IPS-NIHi11 (cell line): ENCODE data around the gene ZNF280C.
"Not testable (repeated sequence)": the region's sequence is repeated elsewhere in the genome, so short reads cannot be mapped to it uniquely, and the experiment has no call there.

Source experiments
- DNase-seq: peaks from one replicate; pipeline ENCODE4 v3.0.0; 2012; ENCODE audit warnings: mixed read lengths, low spot score

ZNF280C gene, protein sequence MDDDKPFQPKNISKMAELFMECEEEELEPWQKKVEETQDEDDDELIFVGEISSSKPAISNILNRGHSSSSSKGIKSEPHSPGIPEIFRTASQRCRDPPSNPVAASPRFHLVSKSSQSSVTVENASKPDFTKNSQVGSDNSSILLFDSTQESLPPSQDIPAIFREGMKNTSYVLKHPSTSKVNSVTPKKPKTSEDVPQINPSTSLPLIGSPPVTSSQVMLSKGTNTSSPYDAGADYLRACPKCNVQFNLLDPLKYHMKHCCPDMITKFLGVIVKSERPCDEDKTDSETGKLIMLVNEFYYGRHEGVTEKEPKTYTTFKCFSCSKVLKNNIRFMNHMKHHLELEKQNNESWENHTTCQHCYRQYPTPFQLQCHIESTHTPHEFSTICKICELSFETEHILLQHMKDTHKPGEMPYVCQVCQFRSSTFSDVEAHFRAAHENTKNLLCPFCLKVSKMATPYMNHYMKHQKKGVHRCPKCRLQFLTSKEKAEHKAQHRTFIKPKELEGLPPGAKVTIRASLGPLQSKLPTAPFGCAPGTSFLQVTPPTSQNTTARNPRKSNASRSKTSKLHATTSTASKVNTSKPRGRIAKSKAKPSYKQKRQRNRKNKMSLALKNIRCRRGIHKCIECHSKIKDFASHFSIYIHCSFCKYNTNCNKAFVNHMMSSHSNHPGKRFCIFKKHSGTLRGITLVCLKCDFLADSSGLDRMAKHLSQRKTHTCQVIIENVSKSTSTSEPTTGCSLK

DNA sequence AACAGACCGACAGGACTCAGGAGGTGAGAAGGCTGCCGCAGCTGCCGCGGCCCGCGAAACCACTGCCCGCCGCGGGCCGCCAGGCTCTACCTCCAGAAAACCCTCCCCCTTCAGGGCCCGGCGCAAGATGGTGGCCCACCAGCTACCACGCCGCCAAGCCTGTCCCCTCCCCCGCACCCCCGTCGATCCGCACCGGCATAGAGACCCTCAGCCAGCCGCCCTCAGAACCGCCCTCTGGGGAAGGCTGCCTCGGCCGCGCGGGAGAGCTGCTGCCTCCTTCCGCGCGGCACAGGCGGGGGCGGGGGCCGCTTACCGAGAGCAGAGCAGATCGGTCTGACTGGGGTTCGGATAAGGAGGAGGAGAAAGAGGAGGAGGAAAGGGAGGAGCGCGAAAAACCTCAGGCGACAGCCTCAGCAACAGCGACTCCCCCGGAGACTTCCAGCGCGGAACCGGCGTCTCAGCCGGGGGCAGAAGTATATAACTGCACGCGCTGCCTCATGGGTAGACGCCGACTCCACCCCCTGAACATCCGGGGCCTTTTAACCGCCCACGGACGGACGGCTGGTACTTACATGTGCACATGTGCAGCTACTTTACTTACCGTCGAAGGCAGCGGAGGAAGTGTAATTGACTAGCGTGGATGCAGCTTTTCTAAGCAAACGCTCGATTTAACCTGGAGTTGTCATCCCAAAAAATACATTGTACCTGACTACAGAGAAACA, at the start of gene ZNF280C:
TSS of gene ZNF280C (minus strand) at position 451 of the 722 bp plus-strand sequence. CDS start 8,450 bp downstream, outside the sequence.
- peak; percentile 84 for DNase-seq

DNA sequence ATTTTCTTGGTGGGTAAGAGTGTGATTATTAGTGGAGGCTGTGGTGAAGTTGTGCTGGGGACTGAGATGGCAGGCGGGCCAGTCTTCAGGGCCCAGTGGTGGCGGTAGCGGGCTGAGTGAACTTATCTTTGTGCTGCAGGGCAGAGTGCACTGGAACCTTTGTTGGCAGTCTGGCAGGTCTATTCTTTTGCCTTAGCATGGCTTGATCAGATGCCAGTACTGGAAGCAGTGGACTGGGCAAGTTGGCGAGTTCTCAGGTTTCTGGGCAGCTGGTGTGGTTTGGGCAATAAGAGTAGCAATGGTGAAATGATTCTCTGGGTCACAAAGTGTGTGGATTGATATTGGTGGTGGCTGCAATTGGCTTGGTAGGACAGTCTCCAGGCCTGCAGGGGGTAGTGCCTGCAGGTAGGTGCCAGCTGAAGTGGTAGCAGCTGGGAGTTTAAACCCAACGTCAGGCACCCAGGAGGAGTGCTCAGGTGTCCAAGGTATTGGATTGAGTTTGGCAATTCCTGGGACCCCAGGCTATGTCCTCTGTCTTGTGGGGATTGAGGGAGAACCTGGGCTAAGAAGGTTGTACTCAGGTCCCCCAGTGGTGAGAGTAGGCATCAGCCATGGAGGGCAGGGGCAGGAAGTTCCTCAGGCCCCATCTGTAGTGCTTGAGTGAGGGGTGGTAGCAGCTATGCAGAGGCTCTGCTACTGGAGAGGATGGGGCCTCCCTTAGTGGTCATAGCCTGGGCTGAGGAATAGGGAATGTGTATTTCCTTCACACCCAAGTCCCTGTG, 36.1 kb upstream of the ZNF280C start:
- peak; percentile 8 for DNase-seq

DNA sequence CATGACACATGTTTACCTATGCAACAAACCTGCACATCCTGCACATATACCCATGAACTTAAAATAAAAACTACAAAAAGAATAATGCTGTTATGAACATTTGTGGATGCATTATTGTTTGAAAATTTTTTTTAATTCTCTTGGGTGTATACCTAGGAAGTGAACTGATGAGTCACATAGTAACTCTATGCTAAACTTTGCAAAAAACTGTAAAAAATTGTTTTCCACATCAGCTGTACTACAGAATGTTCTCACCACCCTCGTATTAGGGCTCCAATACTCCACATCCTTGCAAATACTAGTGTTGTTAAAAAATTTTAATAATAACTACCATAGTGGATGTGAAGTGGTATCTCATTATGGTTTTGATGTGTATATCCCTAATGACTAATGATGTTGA, 33.3 kb upstream of the ZNF280C start:
- no peak for DNase-seq

DNA sequence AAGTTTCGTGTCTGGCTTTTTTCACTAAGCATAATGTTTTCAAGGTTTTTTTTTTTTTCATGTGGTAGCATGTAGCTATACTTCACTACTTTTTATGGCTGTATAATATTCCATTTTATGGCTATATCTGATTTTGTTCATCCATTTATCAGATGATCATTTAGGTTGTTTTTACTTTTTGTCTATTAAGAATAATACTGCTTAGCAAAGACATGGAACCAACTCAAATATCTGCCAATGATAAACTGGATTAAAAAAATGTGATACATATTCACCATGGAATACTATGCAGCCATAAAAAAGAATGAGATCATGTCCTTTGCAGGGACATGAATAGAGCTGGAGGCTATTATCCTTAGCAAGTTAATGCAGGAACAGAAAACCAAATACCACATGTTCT, 32.7 kb upstream of the ZNF280C start:
- no peak for DNase-seq

DNA sequence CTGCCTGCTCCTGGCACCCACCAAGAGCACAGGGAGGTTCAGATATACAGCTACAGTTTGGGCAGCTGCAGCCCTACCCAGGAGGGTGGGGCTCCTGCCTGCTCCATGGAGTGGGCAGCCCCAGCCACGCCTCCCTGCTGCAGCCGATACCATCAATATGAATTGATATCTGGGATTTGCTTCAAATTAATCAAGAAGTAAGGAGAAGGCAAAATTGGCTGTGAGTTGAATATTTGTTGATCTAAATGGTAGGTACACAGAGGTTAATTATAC, 31.2 kb upstream of the ZNF280C start:
- no peak for DNase-seq

DNA sequence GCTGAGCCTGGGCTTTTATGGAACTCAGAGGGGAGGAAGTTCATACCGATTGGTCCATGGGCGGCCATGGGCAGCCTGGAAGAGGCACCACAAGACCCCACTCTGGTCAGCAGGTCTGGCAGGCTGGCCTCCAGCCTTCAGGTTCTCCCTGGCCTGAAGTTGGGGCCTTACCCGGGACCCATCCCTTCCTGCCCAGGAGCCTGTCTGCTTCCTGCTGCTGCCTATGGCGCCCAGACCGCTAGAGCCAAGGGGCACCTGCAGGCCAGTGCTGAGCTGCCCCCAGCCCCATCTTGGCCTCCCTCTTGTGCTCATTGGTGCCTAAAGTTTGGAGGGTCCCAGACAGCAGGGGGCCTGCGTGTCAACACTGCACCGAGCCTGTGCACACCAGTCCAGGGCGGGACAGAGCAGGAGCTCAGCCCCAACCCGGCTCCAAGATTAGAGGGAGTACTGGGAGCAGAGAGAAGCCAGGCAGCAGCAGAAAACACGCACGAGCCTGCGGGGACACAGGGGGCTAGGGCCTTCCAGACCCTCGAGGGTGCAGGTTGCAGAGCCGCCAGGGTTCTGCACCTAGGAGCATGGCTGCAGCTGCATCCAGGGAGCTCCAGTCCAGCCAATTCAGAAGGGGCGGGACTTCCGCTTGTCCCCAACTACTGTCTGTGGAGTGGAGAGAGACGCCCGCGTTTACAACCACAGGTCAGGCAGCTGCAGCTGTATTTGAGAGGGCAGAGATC, 30.7 kb upstream of the ZNF280C start:
- no peak for DNase-seq

DNA sequence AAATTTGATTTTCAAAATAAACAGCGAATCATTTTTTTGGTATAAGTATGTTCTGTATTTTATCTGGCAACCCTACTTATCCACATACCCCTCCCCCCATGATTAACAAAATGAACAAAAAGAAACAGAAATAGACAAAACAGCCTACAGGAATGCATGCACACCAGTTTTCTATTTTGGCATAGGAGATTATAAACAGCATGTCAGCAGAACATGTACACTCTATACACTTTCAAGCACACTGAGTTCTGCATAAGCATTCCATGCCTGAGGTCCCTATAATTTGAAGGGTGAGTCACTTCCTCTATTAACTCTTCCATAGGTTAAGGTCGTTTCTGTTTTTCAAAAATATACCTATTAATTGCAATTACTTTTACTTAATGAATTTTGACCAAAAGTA, 28.0 kb upstream of the ZNF280C start:
- no peak for DNase-seq

DNA sequence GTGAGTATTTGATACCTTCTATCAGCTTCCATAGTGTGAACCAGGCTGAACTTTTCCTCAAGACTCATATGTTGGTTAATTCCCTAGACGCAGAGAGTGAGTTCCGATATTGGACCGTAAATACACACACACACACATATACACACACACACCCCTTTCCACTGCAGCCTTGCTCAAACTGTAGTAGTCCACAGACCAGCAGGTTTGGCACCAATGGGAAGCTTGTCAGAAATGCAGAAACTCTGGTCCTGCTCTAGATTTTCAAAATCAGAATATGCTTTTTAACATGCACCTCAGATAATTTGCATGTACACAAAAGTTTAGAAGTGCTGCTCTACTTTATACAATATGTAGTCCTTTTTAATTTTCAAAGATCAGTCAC, 27.6 kb upstream of the ZNF280C start:
- no peak for DNase-seq

DNA sequence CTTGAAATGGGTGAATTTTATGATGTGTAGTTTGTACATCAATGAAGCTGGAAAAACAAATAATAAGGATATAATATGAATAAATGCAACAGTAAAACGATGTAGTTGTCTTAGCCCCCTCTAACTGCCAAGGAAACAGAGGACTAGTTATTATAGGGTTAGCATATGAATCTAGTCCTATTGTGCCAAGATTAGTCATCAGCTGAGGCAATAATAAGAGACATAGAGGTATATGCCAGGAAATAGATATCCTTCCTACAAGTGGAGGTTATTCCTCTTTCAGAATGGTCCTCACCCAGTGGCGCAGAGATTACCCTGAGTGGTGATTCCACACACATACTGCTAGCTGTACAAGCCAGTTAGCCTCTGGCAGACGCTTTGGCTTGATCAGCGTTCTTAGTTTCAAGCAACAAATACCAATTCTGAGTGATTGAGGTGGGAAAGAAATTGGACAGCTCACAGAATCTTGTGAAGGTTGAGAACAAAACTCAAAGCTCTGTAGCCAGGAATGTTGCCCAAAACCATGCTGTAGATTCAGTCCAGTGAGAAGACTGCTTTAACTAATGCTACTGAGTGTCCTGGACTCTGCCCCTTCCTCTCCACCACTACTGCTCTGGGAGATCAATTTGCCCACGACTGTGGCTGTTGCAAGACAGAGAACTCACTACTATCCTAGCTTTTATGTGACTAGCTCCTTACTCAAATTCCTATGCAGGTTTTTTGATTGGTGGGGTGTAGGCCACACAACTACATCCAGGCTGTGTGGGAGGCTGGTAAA, 27.0 kb upstream of the ZNF280C start:
- no peak for DNase-seq

DNA sequence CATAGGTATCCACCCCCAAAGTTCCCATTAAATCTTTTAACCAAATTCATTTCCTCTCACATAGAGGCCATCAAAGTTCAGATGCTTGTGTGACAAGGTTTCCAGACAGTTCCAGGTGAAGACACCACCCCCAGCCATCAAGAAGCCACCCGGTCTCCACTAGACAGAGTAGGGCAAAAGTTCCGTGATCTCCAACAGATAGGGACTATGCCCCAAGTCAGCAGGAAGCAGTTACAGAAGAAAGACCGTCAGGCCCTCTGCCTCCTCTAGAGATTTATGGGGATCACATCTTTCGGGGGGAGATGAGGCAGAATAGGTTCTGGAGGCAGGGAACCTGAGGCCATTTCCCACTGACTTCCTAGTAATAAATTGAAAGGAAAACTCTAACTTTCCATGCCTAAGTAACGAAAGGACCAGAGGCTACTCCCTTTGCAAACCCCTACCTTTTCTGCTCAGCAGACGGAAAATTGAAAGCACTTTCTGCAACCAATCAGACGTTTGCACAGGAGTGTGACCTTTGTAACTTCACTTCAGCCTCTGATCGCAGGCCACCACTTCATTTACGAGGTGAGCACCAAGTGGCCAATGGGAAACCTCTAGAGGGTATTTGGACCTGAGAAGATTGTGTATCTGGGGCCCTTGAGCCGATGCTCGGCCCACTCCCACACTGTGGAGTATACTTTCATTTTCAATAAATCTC, 18.5 kb upstream of the ZNF280C start:
- DNase-seq, result no peak

DNA sequence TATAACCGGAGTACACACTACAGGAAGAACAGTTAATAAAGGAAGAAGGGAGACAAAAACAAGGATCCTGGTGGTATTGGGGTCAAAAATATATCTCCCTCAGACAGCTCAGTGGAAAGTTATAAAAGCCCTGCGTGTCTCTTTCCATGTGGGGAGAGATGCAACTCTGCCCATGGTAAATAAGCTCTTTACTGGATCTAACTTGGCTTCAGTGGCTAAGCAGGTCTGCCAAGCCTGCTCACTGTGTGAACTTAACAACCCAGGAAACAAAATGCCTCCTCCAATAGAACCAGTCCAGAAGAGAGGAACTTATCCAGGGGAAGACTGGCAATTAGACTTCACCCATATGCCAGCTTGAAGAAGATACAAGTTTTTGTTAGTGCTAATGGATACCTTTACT, 17.0 kb upstream of the ZNF280C start:
- no peak for DNase-seq

DNA sequence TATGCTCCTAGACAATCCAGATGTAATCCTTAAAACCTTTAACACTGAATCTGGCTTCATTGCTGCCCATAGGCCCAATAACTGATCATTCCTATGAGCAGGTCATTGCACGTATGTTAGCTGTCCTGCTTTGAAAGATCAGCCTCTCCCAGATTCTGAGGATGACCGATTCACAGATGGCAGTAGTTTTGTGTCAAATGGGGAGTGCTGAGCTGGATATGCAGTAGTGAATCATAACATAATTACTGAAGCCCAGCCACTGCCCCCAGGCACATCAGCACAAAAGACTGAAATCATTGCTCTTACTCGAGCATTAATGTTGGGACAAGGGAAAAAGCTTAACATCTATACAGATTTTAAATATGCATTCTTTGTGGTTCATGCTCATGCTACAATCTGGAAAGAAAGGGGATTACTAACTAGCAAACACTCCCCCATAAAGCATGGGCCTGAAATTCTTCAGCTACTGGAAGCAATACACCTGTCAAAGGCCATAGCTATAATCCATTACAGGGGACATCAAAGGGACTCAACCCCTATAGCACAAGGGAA, 16.4 kb upstream of the ZNF280C start:
- no peak for DNase-seq

DNA sequence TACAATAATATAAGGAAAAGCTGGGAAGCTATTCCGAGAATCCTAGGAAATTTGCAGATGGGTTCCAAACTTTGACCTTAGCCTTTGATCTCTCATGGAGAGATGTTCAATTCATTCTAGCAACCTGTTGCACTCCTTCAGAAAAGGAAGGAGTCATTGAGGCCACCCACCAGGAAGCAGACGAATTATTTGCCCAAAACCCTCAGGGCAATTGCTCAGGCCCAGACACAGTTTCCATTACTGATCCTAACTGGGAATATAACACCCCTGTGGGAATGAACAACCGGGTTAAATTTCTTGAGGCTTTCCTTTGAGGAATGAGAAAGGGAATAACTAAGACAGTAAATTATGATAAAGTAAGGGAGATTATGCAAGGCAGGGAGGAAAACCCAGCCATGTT, 13.5 kb upstream of the ZNF280C start:
- no peak for DNase-seq

DNA sequence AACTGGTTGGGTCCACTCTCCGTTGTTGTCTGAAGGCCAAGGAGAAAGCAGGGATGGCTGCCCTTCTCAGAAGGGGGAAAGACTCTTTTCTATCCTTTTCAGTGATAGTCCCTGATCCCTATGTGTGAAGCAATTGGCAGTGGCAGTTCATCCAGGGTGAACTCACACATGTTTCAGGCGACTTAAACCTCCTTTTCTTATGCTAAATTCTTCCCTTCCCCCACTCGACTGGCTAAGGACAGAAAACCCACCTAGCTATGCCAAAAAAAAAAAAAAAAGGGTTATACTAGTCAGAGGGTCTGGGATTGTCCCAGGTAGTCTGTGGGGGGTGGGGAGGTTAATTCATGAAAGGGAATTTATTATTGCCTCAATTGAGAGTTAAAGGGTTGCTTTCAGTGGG, 12.2 kb upstream of the ZNF280C start:
- DNase-seq, result peak; percentile 5

DNA sequence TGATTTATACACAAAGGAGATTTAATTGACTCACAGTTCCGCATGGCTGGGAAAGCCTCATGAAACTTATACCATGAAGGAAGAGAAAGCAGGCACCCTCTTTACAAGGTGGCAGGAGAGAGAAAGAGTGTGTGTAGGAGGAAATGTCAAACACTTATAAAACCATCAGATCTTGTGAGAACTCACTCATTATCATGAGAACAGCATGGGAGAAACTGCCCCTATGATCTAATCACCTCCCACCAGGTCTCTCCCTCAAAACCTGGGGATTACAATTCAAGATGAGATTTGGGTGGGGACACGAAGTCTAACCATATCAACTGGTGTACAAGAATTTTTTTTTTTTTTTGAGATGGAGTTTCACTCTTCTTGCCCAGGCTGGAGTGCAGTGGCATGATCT, 3.6 kb upstream of the ZNF280C start:
- not testable (repeated sequence) for DNase-seq

DNA sequence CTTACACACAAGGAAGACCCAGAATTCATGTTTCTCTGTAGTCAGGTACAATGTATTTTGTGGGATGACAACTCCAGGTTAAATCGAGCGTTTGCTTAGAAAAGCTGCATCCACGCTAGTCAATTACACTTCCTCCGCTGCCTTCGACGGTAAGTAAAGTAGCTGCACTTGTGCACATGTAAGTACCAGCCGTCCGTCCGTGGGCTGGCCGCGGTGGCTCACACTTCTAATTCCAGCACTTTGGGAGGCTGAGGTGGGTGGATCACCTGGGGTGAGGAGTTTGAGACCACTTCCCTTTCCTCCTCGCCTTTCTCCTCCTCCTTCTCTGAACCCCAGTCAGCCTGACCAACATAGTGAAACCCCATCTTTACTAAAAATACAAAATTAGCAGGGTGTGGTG, 692 bp upstream of the ZNF280C start:
- not testable (repeated sequence) for DNase-seq

DNA sequence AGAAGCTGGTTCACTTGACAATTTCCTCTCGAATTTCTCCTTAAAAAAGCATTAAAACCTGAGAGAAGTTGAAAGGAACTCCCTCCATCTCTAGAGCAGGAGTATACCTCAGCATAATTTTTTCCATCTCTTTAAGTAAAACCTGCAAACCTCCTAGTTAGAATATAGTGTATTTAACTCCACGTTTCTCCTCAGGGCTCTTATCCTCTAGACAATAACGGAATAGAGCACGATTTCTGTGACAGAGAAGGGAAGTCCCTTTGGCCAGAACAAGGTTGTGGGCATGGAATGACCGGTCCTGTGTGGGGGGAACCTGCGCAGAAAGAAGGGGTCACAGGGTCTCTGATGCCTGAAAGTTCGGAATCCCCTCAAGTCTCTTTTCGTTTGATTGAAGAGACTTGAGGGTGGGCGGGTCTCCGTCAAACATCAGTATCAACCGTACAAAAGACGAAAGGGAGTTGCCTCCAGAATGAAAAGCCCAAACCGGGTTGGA, 697 bp downstream of the ZNF280C start:
- DNase-seq, result no peak

DNA sequence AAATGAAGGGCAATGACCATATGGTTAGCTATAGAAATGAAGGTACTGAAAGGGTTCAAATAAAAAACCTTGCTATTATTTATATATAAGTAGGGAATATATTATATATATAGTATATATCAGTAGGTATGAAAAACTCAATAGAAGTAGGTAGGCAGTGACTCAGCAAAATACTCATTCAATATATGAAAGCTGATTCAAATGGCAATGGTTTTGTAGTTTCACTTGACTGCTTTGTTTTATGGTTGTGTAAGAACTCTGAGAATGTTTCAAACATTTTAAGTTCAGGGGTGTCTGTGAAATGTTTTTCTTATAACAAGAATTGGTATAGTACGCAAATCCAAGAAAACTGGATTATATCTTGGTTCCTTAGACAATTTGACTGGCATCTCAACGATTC, 4.1 kb downstream of the ZNF280C start:
- DNase-seq, result no peak

DNA sequence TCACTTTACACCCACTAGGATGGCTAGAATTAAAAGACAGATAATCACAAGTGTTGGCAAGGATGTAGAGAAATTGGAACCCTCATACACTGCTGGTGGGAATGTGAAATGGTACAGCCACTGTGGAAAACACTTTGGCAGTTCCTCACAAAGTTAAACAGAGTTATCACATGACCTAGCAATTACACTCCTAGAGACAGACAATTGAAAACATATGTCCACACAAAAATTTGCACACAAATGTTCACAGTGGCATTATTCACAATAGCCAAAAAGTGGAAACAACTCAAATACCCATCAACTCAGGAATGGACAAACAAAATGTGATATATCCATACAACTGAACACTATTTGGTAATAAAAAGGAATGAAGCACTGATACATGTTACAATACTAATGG, 5.7 kb downstream of the ZNF280C start:
- no peak for DNase-seq

DNA sequence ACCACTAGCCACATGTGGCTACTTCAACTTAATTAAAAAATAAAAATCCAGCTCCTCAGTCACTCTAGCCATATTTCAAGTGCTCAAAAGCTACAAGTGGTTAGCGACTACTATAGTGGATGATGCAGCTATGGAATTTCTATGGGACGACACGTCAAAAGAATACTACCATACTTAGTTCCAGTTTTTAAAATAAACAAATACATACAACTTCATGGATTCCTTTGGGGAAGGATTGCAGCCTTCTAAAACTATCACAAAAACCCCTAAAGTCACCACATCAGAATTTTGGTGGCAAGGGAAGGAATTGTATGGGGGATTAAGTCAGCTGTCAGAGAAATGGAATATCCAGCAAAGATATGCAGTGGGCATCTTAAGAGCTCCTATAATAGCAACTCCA, 6.5 kb downstream of the ZNF280C start:
- no peak for DNase-seq
